Transverse colon (tissue), 3 donors: ENCODE measurements around the gene PUM2.

Experiments used
- CTCF ChIP-seq, 5 experiments: fragments of 200-600 bp in 3 of 5; fragments of 450-650 bp in 2 of 5; sonication (generic) in 3 of 5; IDR thresholded peaks; 1 replicate in 2 of 5; 2 replicates in 3 of 5; pipeline ENCODE4 v1.5.1; 2016 to 2017; ENCODE audit warnings: antibody characterized with exemption in 5 of 5, inconsistent platforms in 3 of 5, mild to moderate bottlenecking in 2 of 5, moderate library complexity in 1 of 5
- EP300 ChIP-seq: sonication (generic); formaldehyde crosslinking; IDR thresholded peaks from one replicate; pipeline ENCODE4 v1.6.1; 2017; ENCODE audit warnings: antibody characterized with exemption, low read depth
- POLR2A ChIP-seq: fragments of 450-650 bp; IDR thresholded peaks from one replicate; pipeline ENCODE4 v1.6.1; 2016; ENCODE audit warnings: antibody characterized with exemption, mild to moderate bottlenecking, moderate library complexity

GRCh38 chr2:20207051-20207450, 143.6 kb downstream of the PUM2 start:
- no peak for TF ChIP-seq POLR2A
- no peak for TF ChIP-seq CTCF (IDR thresholded peaks at IDR 0.05)
- no peak for TF ChIP-seq EP300
